Neuronal stem cell (in vitro differentiated cells): ENCODE data around the gene GPR135.
A peak's percentile ranks its signal among the peaks of the same experiment; 100 is the strongest.

Experiments
- DNase-seq: peaks from one replicate; pipeline ENCODE4 v3.0.0-alpha.2; 2013; ENCODE audit warnings: low spot score
- H2AFZ ChIP-seq: one replicate; pipeline ENCODE4 v1.6.1; 2013; ENCODE audit warnings: mild to moderate bottlenecking, low read length, inconsistent platforms
- H2AK5ac ChIP-seq: 2 replicates; pipeline ENCODE4 v1.6.1; 2013; ENCODE audit warnings: low read depth, mild to moderate bottlenecking, inconsistent platforms, low read length, moderate library complexity, mixed read lengths
- H2BK120ac ChIP-seq: 2 replicates; pipeline ENCODE4 v1.6.1; 2013; ENCODE audit warnings: low read depth, mild to moderate bottlenecking, inconsistent platforms, low read length, moderate library complexity, mixed read lengths
- H2BK12ac ChIP-seq: one replicate; pipeline ENCODE4 v1.6.1; 2013; ENCODE audit warnings: low read length, inconsistent platforms
- H2BK15ac ChIP-seq: 2 replicates; pipeline ENCODE4 v1.6.1; 2013; ENCODE audit warnings: mild to moderate bottlenecking, low read length, inconsistent platforms, mixed read lengths
- H2BK5ac ChIP-seq: one replicate; pipeline ENCODE4 v1.6.1; 2013; ENCODE audit warnings: inconsistent platforms, mild to moderate bottlenecking, low read length, moderate library complexity
- H3K14ac ChIP-seq: one replicate; pipeline ENCODE4 v1.6.1; 2013; ENCODE audit warnings: low read length, inconsistent platforms
- H3K18ac ChIP-seq: 2 replicates; pipeline ENCODE4 v1.6.1; 2013; ENCODE audit warnings: low read length, inconsistent platforms
- H3K23ac ChIP-seq: 2 replicates; pipeline ENCODE4 v1.6.1; 2013; ENCODE audit warnings: low read depth, mild to moderate bottlenecking, mixed read lengths, low read length, inconsistent platforms; ENCODE audit not compliant: poor library complexity
- H3K27ac ChIP-seq: replicated peaks from 3 replicates; pipeline ENCODE4 v1.5.1; 2013; ENCODE audit warnings: low read length, inconsistent platforms
- H3K27me3 ChIP-seq, 3 experiments: 2 replicates each; pipeline ENCODE4 v1.6.1; 2013; ENCODE audit warnings: low read length in 3 of 3, mild to moderate bottlenecking in 2 of 3, inconsistent platforms in 1 of 3, low read depth in 1 of 3, mixed read lengths in 1 of 3, moderate library complexity in 1 of 3; ENCODE audit not compliant: control insufficient read depth in 3 of 3, insufficient read depth in 3 of 3
- H3K36me3 ChIP-seq, 2 donors: replicated peaks in 1 of 2; 2 replicates each; pipeline ENCODE4 v1.6.1; 2013; ENCODE audit warnings: low read length in 2 of 2; ENCODE audit not compliant: control insufficient read depth in 2 of 2, insufficient read depth in 2 of 2
- H3K4ac ChIP-seq: 2 replicates; pipeline ENCODE4 v1.6.1; 2013; ENCODE audit warnings: inconsistent platforms, mild to moderate bottlenecking, low read length, moderate library complexity
- H3K4me1 ChIP-seq, 2 donors: 1 replicate in 1 of 2; 2 replicates in 1 of 2; pipeline ENCODE4 v1.6.1; 2013; ENCODE audit warnings: low read length in 2 of 2, low read depth in 1 of 2; ENCODE audit not compliant: control insufficient read depth in 2 of 2, insufficient read depth in 1 of 2
- H3K4me2 ChIP-seq: one replicate; pipeline ENCODE4 v1.6.1; 2013; ENCODE audit warnings: mild to moderate bottlenecking, low read length, inconsistent platforms; ENCODE audit not compliant: insufficient read depth, poor library complexity, severe bottlenecking
- H3K4me3 ChIP-seq, 2 donors: 2 replicates each; pipeline ENCODE4 v1.5.1; 2013; ENCODE audit warnings: low read length in 2 of 2, mild to moderate bottlenecking in 2 of 2, inconsistent platforms in 1 of 2, moderate library complexity in 1 of 2
- H3K79me1 ChIP-seq: one replicate; pipeline ENCODE4 v1.6.1; 2013; ENCODE audit warnings: low read depth, mild to moderate bottlenecking, inconsistent platforms, low read length, moderate library complexity
- H3K9ac ChIP-seq: one replicate; pipeline ENCODE4 v1.6.1; 2013; ENCODE audit warnings: mild to moderate bottlenecking, low read depth, low read length, inconsistent platforms; ENCODE audit not compliant: poor library complexity
- H3K9me3 ChIP-seq, 2 donors: replicated peaks in 1 of 2; 2 replicates each; pipeline versions ENCODE3 to v1.6.1; 2013; ENCODE audit warnings: low read length in 2 of 2, mild to moderate bottlenecking in 2 of 2, inconsistent platforms in 1 of 2, low read depth in 1 of 2, mixed read lengths in 1 of 2, moderate library complexity in 1 of 2; ENCODE audit not compliant: control insufficient read depth in 2 of 2, insufficient read depth in 1 of 2
- H4K8ac ChIP-seq: one replicate; pipeline ENCODE4 v1.6.1; 2013; ENCODE audit warnings: low read depth, mild to moderate bottlenecking, inconsistent platforms, low read length, moderate library complexity
- H4K91ac ChIP-seq: one replicate; pipeline ENCODE4 v1.6.1; 2013; ENCODE audit warnings: low read length, low read depth, mild to moderate bottlenecking, inconsistent platforms; ENCODE audit not compliant: poor library complexity
- WGBS, 2 donors: extraction: QIAGEN DNeasy Blood & Tissue Kit; methylation state at CpG; one replicate each; pipeline ENCODE4 v1.1.7; 2013; ENCODE audit warnings: missing lambda C conversion rate in 2 of 2, mixed read lengths in 1 of 2; ENCODE audit not compliant: insufficient read length in 2 of 2, insufficient replicate concordance in 1 of 2; ENCODE audit errors: extremely low coverage in 2 of 2; 5-methylcytosine and 5-hydroxymethylcytosine counted together

GPR135 gene

GRCh38 chr14:59463787-59464485, 1.2 kb downstream of the GPR135 start:
- Histone ChIP-seq H3K9me3 (no peaks in the 10 kb centered on the region), H3K79me1 (no peaks in the 10 kb centered on the region), H4K8ac (peak overlapping the region; percentile 78), H2AFZ (no peak overlapping the region), H2BK120ac (no peak overlapping the region), H3K4me2 (peak overlapping the region; percentile 95), H3K4me1 (peaks cover 0 to 6% of the 10 kb centered on the region in 2 donors), H3K23ac (peak overlapping the region; percentile 82), H3K18ac (peak overlapping the region; percentile 92), H3K4me3 (peak overlapping the region in 1 of 2 donors; percentile 85), H3K9ac (peak overlapping the region; percentile 89), H2AK5ac (peak overlapping the region; percentile 61), H3K4ac (no peak overlapping the region), H2BK5ac (no peak overlapping the region), H4K91ac (no peak overlapping the region), H3K36me3 (peaks cover 0 to 70% of the 10 kb centered on the region in 2 donors), H2BK12ac (peak overlapping the region; percentile 27), H3K14ac (peak overlapping the region; percentile 87), H3K27me3 (peaks cover 0 to 14% (median 2%) of the 10 kb centered on the region in 3 experiments), H3K27ac (no peak overlapping the region), H2BK15ac (peak overlapping the region; percentile 42)
- no CpG with 5 or more reads among the region's 60 CpGs for WGBS, 2 donors
- no peak for DNase-seq

- Histone ChIP-seq H2BK15ac (no peak overlapping the region), H3K27ac (no peak overlapping the region), H3K18ac (no peak overlapping the region), H4K8ac (no peak overlapping the region), H3K9me3 (peaks cover 0 to 10% of the 10 kb centered on the region in 2 donors), H3K14ac (no peak overlapping the region), H3K9ac (no peak overlapping the region), H2BK12ac (no peak overlapping the region), H3K4me2 (no peak overlapping the region), H3K4me3 (no peak overlapping the region), H3K23ac (no peak overlapping the region), H3K4ac (no peak overlapping the region), H3K36me3 (peaks cover 0 to 74% of the 10 kb centered on the region in 2 donors), H2AFZ (no peak overlapping the region), H3K27me3 (peaks cover 0 to 14% (median 2%) of the 10 kb centered on the region in 3 experiments), H2BK5ac (no peak overlapping the region), H2BK120ac (no peak overlapping the region), H2AK5ac (no peak overlapping the region), H3K4me1 (peaks cover 0 to 6% of the 10 kb centered on the region in 2 donors), H3K79me1 (no peaks in the 10 kb centered on the region), H4K91ac (no peak overlapping the region)
- DNase-seq: no peak
- WGBS, 2 donors: no CpG with 5 or more reads among the region's 1 CpG
Measured at GRCh38 chr14:59461891-59462290, 3.3 kb downstream of the GPR135 start.

GRCh38 chr14:59460378-59460777, 4.8 kb downstream of the GPR135 start:
- no peak overlapping the region for H3K9ac ChIP-seq
- no peak overlapping the region for H4K8ac ChIP-seq
- H3K27ac ChIP-seq: no peak overlapping the region
- no peak overlapping the region for H3K14ac ChIP-seq
- no peak for DNase-seq
- H2BK5ac ChIP-seq: no peak overlapping the region
- peaks cover 0 to 12% of the 10 kb centered on the region in 2 donors for H3K9me3 ChIP-seq
- no CpG with 5 or more reads among the region's 1 CpG for WGBS, 2 donors
- no peak overlapping the region for H2BK15ac ChIP-seq
- no peak overlapping the region for H3K18ac ChIP-seq
- H3K4ac ChIP-seq: no peak overlapping the region
- H2BK12ac ChIP-seq: no peak overlapping the region
- no peaks in the 10 kb centered on the region for H3K79me1 ChIP-seq
- H3K4me3 ChIP-seq: no peak overlapping the region
- H3K27me3 ChIP-seq: peaks cover 0 to 11% (median 2%) of the 10 kb centered on the region in 3 experiments
- no peak overlapping the region for H3K23ac ChIP-seq
- no peak overlapping the region for H3K4me2 ChIP-seq
- no peak overlapping the region for H4K91ac ChIP-seq
- no peak overlapping the region for H2AK5ac ChIP-seq
- H3K4me1 ChIP-seq: peaks cover 0 to 6% of the 10 kb centered on the region in 2 donors
- H2AFZ ChIP-seq: no peak overlapping the region
- H3K36me3 ChIP-seq: peaks cover 0 to 77% of the 10 kb centered on the region in 2 donors
- no peak overlapping the region for H2BK120ac ChIP-seq

GRCh38 chr14:59458486-59458885, 6.7 kb downstream of the GPR135 start:
- Histone ChIP-seq H2BK12ac (no peak overlapping the region), H3K14ac (no peak overlapping the region), H3K9ac (no peak overlapping the region), H3K23ac (no peak overlapping the region), H4K8ac (no peak overlapping the region), H3K27me3 (peaks cover 0 to 4% (median 0%) of the 10 kb centered on the region in 3 experiments), H4K91ac (no peak overlapping the region), H2BK120ac (no peak overlapping the region), H3K18ac (no peak overlapping the region), H2BK15ac (no peak overlapping the region), H3K9me3 (peaks cover 0 to 12% of the 10 kb centered on the region in 2 donors), H3K4me1 (no peaks in the 10 kb centered on the region), H3K27ac (no peak overlapping the region), H2AFZ (no peak overlapping the region), H2AK5ac (no peak overlapping the region), H3K4me3 (no peak overlapping the region), H3K36me3 (peaks cover 0 to 74% of the 10 kb centered on the region in 2 donors), H2BK5ac (no peak overlapping the region), H3K4ac (no peak overlapping the region), H3K79me1 (no peaks in the 10 kb centered on the region), H3K4me2 (no peak overlapping the region)
- WGBS, 2 donors: no CpG with 5 or more reads among the region's 2 CpGs
- DNase-seq: no peak
